H1 (cell line): ENCODE measurements around the gene FANCE. TPM values are rescaled to one million over a fixed set of nuclear protein-coding genes. Genes with fewer than 3 reads are reported as not detected.

Experiments
- E2F6 ChIP-seq: IDR thresholded peaks from 2 replicates; pipeline ENCODE4 v1.6.1; 2012; ENCODE audit warnings: inconsistent platforms
- EGR1 ChIP-seq: IDR thresholded peaks from 2 replicates; pipeline ENCODE4 v1.6.1; 2011; ENCODE audit warnings: low read depth, low read length, borderline replicate concordance
- JUND ChIP-seq: IDR thresholded peaks from 2 replicates; pipeline ENCODE4 v1.6.1; 2011; ENCODE audit warnings: mild to moderate bottlenecking, improper control_type of control experiment, low read length
- KDM4A ChIP-seq: IDR thresholded peaks from one replicate; pipeline ENCODE4 v1.7.1; 2012; ENCODE audit warnings: low read depth, mild to moderate bottlenecking, moderate library complexity, low read length, inconsistent platforms; ENCODE audit not compliant: severe bottlenecking
- PHF8 ChIP-seq: fragments of 200-600 bp; sonication (generic); conservative IDR thresholded peaks from 2 replicates; pipeline ENCODE4 v1.7.1; 2012; ENCODE audit warnings: low read depth, mild to moderate bottlenecking, inconsistent platforms, low read length, moderate library complexity
- POLR2AphosphoS5 ChIP-seq: IDR thresholded peaks from 2 replicates; pipeline ENCODE4 v1.6.1; 2011; ENCODE audit warnings: low read depth, low read length
- RBBP5 ChIP-seq: IDR thresholded peaks from 2 replicates; pipeline ENCODE4 v1.7.1; 2012; ENCODE audit warnings: low read depth, mild to moderate bottlenecking, inconsistent platforms, low read length, moderate library complexity, borderline replicate concordance
- SIN3A ChIP-seq, 2 experiments: IDR thresholded peaks in 1 of 2; conservative IDR thresholded peaks in 1 of 2; 2 replicates each; pipeline ENCODE4 v1.6.1; 2011 to 2012; ENCODE audit warnings: low read length in 2 of 2, improper control_type of control experiment in 1 of 2, low read depth in 1 of 2, mild to moderate bottlenecking in 1 of 2
- SP1 ChIP-seq: IDR thresholded peaks from 2 replicates; pipeline ENCODE4 v1.6.1; 2011; ENCODE audit warnings: low read depth, low read length
- TBP ChIP-seq: IDR thresholded peaks from 2 replicates; pipeline ENCODE4 v1.6.1; 2011; ENCODE audit warnings: low read depth, low read length, improper control_type of control experiment
- polyA plus RNA-seq, 7 experiments: library from polyadenylated mRNA; depleted of rRNA in 3 of 7; stranded (reverse) in 5 of 7; unstranded in 2 of 7; fragments of >200 nt in 5 of 7; fragments of 200-250 nt in 2 of 7; gene quantifications; 1 replicate in 5 of 7; 2 replicates in 1 of 7; 4 replicates in 1 of 7; pipeline versions ENCODE4 v1.2.1 to v1.2.3, GENCODE V29; 2011 to 2013; ENCODE audit warnings: missing spikeins in 2 of 7, mixed read lengths in 2 of 7
- total RNA-seq: library from RNA; stranded (reverse); fragmentation: NEBNext Ultra II Directional; extraction: Animal tissue kit (Norgen Biotek cat#: 25700); gene quantifications from 2 replicates; pipeline ENCODE4 v1.2.1, GENCODE V29; 2021

The FANCE gene
- total and polyA plus RNA-seq, 2 of the 8 experiments (the other 6 are each of a cell fraction or from before 2014, with no cell fraction given): 16.1 to 17.0 TPM

GRCh38 chr6:35452183-35453090 lies at the start of gene FANCE (continued):
- TF ChIP-seq SIN3A (conservative IDR thresholded peaks at IDR 0.05 in 1 of 2, IDR thresholded peaks at IDR 0.05 in 1 of 2; ENCODE audit: low read depth in 1 of 2, low read length in 2 of 2) (peak in 1 of 2 experiments; percentile 19; a peak in 1 of 4 replicates), TBP (peak; percentile 16; the same call in 1 of the 2 replicates), RBBP5 (peak; percentile 43; the same call in 1 of the 2 replicates), SP1 (peak; percentile 25; the same call in 1 of the 2 replicates), E2F6 (peak; percentile 90), JUND (no peak), PHF8 (0 out of 2 replicates have a peak, but pooled peaks have one; percentile 39), POLR2AphosphoS5 (no peak), EGR1 (no peak), KDM4A (peak; percentile 79)
